CD4-positive, alpha-beta T cell treated with Interleukin-4 for 4 hours (primary cell): ENCODE measurements around the gene WDFY3.
"Not testable (repeated sequence)": the region's sequence is repeated elsewhere in the genome, so short reads cannot be mapped to it uniquely, and the experiment has no call there.

Experiments
- DNase-seq: peaks from one replicate; pipeline ENCODE4 v3.0.0-alpha.2; 2020

The WDFY3 gene

GRCh38 chr4:84697159-84697558 lies 269.3 kb downstream of the WDFY3 start:
- no peak for DNase-seq

GRCh38 chr4:84691800-84692199 lies 274.7 kb downstream of the WDFY3 start:
- no peak for DNase-seq

GRCh38 chr4:84691170-84691691 lies 275.3 kb downstream of the WDFY3 start:
- DNase-seq, result peak; percentile 6

- no peak for DNase-seq
Observed at GRCh38 chr4:84690481-84690880, 276.0 kb downstream of the WDFY3 start.

GRCh38 chr4:84689197-84689596 lies 277.3 kb downstream of the WDFY3 start:
- DNase-seq, result no peak

- DNase-seq, result no peak
Observed at GRCh38 chr4:84688605-84689004, 277.9 kb downstream of the WDFY3 start.

GRCh38 chr4:84685105-84685504 lies 281.4 kb downstream of the WDFY3 start:
- no peak for DNase-seq

- no peak for DNase-seq
Observed at GRCh38 chr4:84684361-84684760, 282.1 kb downstream of the WDFY3 start.

- no peak for DNase-seq
Observed at GRCh38 chr4:84683064-84683850, 283.2 kb downstream of the WDFY3 start.

- not testable (repeated sequence) for DNase-seq
Observed at GRCh38 chr4:84682661-84683060, 283.8 kb downstream of the WDFY3 start.

GRCh38 chr4:84681486-84682274 lies 284.8 kb downstream of the WDFY3 start:
- no peak for DNase-seq

GRCh38 chr4:84680956-84681355 lies 285.5 kb downstream of the WDFY3 start:
- no peak for DNase-seq

GRCh38 chr4:84678976-84679744 lies 287.3 kb downstream of the WDFY3 start:
- no peak for DNase-seq

GRCh38 chr4:84677995-84678394 lies 288.5 kb downstream of the WDFY3 start:
- no peak for DNase-seq

- DNase-seq, result no peak
Observed at GRCh38 chr4:84677093-84677492, 289.4 kb downstream of the WDFY3 start.

GRCh38 chr4:84673475-84674240 lies 292.8 kb downstream of the WDFY3 start:
- no peak for DNase-seq

GRCh38 chr4:84672177-84672576 lies 294.3 kb downstream of the WDFY3 start:
- DNase-seq, result no peak

- DNase-seq, result no peak
Observed at GRCh38 chr4:84669201-84669600, 297.3 kb downstream of the WDFY3 start.

GRCh38 chr4:84666439-84666838 lies 300.1 kb downstream of the WDFY3 start:
- no peak for DNase-seq

- not testable (repeated sequence) for DNase-seq
Observed at GRCh38 chr4:84664767-84665166, 301.7 kb downstream of the WDFY3 start.

GRCh38 chr4:84661191-84661939 lies 305.1 kb downstream of the WDFY3 start:
- no peak for DNase-seq

- no peak for DNase-seq
Observed at GRCh38 chr4:84660606-84661005, 305.9 kb downstream of the WDFY3 start.
